K562 (cell line): ENCODE results near the gene BAIAP3. TPM values are rescaled to one million over a fixed set of nuclear protein-coding genes. Genes with fewer than 3 reads are reported as not detected.
A peak's percentile ranks its signal among the peaks of the same experiment; 100 is the strongest.

Experiments used
- ATAC-seq: fragments of 200-7000 bp; cut with Tn5 transposase; 3 replicates; pipeline ENCODE4 v1.9.1; 2020; ENCODE audit warnings: moderate library complexity
- BruUV-seq: library from RNA; stranded (reverse); fragments of 400-500 nt; replicated peaks from 2 replicates; lab custom pipeline; 2021; lab: Mats Ljungman, UMichigan
- CTCF ChIA-PET: fragments of 300-600 bp; formaldehyde crosslinking; extraction: SDS; loops from one replicate; lab custom pipeline; 2021; ENCODE audit warnings: low intra/inter-chr PET ratio; lab: Yijun Ruan, JAX
- POLR2A ChIA-PET: fragments of 300-600, 350-650 bp; sonication (Branson Sonifier 250); formaldehyde crosslinking; extraction: SDS; loops from one replicate; lab custom pipeline; 2021; ENCODE audit warnings: antibody characterized with exemption, inconsistent platforms; lab: Yijun Ruan, JAX
- DNase-seq, 4 experiments: peaks; one replicate each; pipeline versions ENCODE4 v3.0.0 to v3.0.0-alpha.2; 2011 to 2018; ENCODE audit warnings: low spot score in 3 of 4, mixed read lengths in 3 of 4; ENCODE audit errors: extremely low read depth in 1 of 4
- FAIRE-seq: peaks from 2 replicates; lab custom pipeline; 2011; peaks lifted over from hg19 to GRCh38; lab: Jason Lieb, UNC
- H2AFZ ChIP-seq: 2 replicates; pipeline ENCODE4 v1.6.0; 2011; ENCODE audit warnings: low read depth, low read length, control low read depth, inconsistent platforms
- H3K27ac ChIP-seq: fragments of 200-600 bp; 3 replicates; pipeline ENCODE4 v1.8.0; 2011; ENCODE audit warnings: low read depth, mild to moderate bottlenecking, control low read depth, inconsistent platforms, low read length, moderate library complexity, mixed read lengths; ENCODE audit errors: extremely low read depth
- H3K27me3 ChIP-seq, 2 experiments: fragments of 300-600 bp in 1 of 2; 2 replicates in 1 of 2; 3 replicates in 1 of 2; pipeline versions ENCODE4 v1.6.0 to v1.8.0; 2011; ENCODE audit warnings: inconsistent platforms in 2 of 2, low read length in 2 of 2, mild to moderate bottlenecking in 1 of 2, mixed read lengths in 1 of 2, moderate library complexity in 1 of 2; ENCODE audit not compliant: control insufficient read depth in 2 of 2, insufficient read depth in 2 of 2
- H3K36me3 ChIP-seq: fragments of 300-600 bp; 3 replicates; pipeline ENCODE4 v1.8.0; 2011; ENCODE audit warnings: mild to moderate bottlenecking, low read length, inconsistent platforms; ENCODE audit not compliant: control insufficient read depth, insufficient read depth
- H3K4me1 ChIP-seq, 2 experiments: fragments of 200-600 bp in 1 of 2; replicated peaks in 1 of 2; 2 replicates in 1 of 2; 3 replicates in 1 of 2; pipeline versions ENCODE4 v1.5.1 to v1.8.0; 2011; ENCODE audit warnings: inconsistent platforms in 2 of 2, low read length in 2 of 2, mild to moderate bottlenecking in 1 of 2, mixed read lengths in 1 of 2, moderate library complexity in 1 of 2; ENCODE audit not compliant: control insufficient read depth in 2 of 2, insufficient read depth in 2 of 2
- H3K4me2 ChIP-seq: 2 replicates; pipeline ENCODE4 v1.6.1; 2011; ENCODE audit warnings: low read length, control low read depth, inconsistent platforms, mixed read lengths; ENCODE audit not compliant: insufficient read depth
- H3K4me3 ChIP-seq: fragments of 200-600 bp; sonication (generic), shearing (Covaris generic); 2 replicates; pipeline ENCODE4 v1.5.1; 2016; ENCODE audit warnings: control low read depth, inconsistent platforms
- H3K79me2 ChIP-seq: fragments of 200-600 bp; 3 replicates; pipeline ENCODE4 v1.8.0; 2011; ENCODE audit warnings: low read length, inconsistent platforms; ENCODE audit not compliant: control insufficient read depth, insufficient read depth
- H3K9ac ChIP-seq, 2 experiments: 2 replicates each; pipeline versions ENCODE4 v1.6.0 to v1.6.1; 2011; ENCODE audit warnings: low read depth in 2 of 2, low read length in 2 of 2, control low read depth in 1 of 2, inconsistent platforms in 1 of 2, mild to moderate bottlenecking in 1 of 2, mixed read lengths in 1 of 2; ENCODE audit not compliant: insufficient read depth in 1 of 2
- H3K9me1 ChIP-seq: one replicate; pipeline ENCODE4 v1.6.0; 2011; ENCODE audit warnings: inconsistent platforms, mild to moderate bottlenecking, low read length, moderate library complexity; ENCODE audit not compliant: control insufficient read depth, insufficient read depth
- H3K9me3 ChIP-seq: replicated peaks from 2 replicates; pipeline ENCODE4 v1.5.1; 2011; ENCODE audit warnings: low read depth, low read length, inconsistent platforms; ENCODE audit not compliant: control insufficient read depth, insufficient read depth
- H4K20me1 ChIP-seq: replicated peaks from 2 replicates; pipeline ENCODE4 v1.6.1; 2011; ENCODE audit warnings: low read length, inconsistent platforms, mixed read lengths; ENCODE audit not compliant: control insufficient read depth, insufficient read depth
- GATAD2A ChIP-seq: fragments of 450-650 bp; IDR thresholded peaks from 2 replicates; pipeline ENCODE4 v1.6.1; 2017
- HOXB6 ChIP-seq: fragments of 250-450 bp; sonication (Bioruptor Pico); IDR thresholded peaks from 2 replicates; pipeline ENCODE4 v1.5.1; 2022; ENCODE audit warnings: mild to moderate bottlenecking, borderline replicate concordance
- MEF2A ChIP-seq: IDR thresholded peaks from 2 replicates; pipeline ENCODE4 v1.6.1; 2011; ENCODE audit warnings: low read depth, mild to moderate bottlenecking, low read length, moderate library complexity; ENCODE audit not compliant: control insufficient read depth
- MTA2 ChIP-seq: fragments of 450-650 bp; IDR thresholded peaks from 2 replicates; pipeline ENCODE4 v1.6.1; 2016; ENCODE audit warnings: low read depth
- NONO ChIP-seq, 2 experiments: fragments of 200-400 bp in 1 of 2; fragments of 450-650 bp in 1 of 2; formaldehyde crosslinking in 1 of 2; IDR thresholded peaks; 2 replicates each; pipeline ENCODE4 v1.6.1; 2017; ENCODE audit warnings: low read depth in 2 of 2, mild to moderate bottlenecking in 2 of 2, moderate library complexity in 2 of 2, low read length in 1 of 2
- PRDM10 ChIP-seq: fragments of 450-650 bp; IDR thresholded peaks from 2 replicates; pipeline ENCODE4 v1.6.1; 2018; ENCODE audit not compliant: partially characterized antibody
- RBM14 ChIP-seq: fragments of 200-400 bp; formaldehyde crosslinking; IDR thresholded peaks from 2 replicates; pipeline ENCODE4 v1.6.1; 2018; ENCODE audit warnings: low read depth, mild to moderate bottlenecking, low read length, moderate library complexity, borderline replicate concordance; ENCODE audit not compliant: insufficient read depth
- RBM39 ChIP-seq: fragments of 200-400 bp; formaldehyde crosslinking; optimal IDR thresholded peaks from 2 replicates; pipeline ENCODE3; 2018; ENCODE audit warnings: low read depth, low read length
- SAFB ChIP-seq: fragments of 200-400 bp; formaldehyde crosslinking; IDR thresholded peaks from 2 replicates; pipeline ENCODE4 v1.6.1; 2017; ENCODE audit warnings: low read depth, low read length, borderline replicate concordance
- SMARCA5 ChIP-seq: fragments of 450-650 bp; IDR thresholded peaks from 2 replicates; pipeline ENCODE4 v1.6.1; 2016
- THAP7 ChIP-seq: fragments of 250-450 bp; sonication (Bioruptor Pico); IDR thresholded peaks from 2 replicates; pipeline ENCODE4 v1.5.0; 2021
- ZBTB1 ChIP-seq: sonication (generic); formaldehyde crosslinking; IDR thresholded peaks from 2 replicates; pipeline ENCODE4 v1.8.1; 2023; ENCODE audit warnings: missing genetic modification reagents, low read depth, mild to moderate bottlenecking, borderline replicate concordance
- ZBTB8A ChIP-seq: fragments of 450-650 bp; IDR thresholded peaks from 2 replicates; pipeline ENCODE4 v1.6.1; 2018; ENCODE audit warnings: mild to moderate bottlenecking, moderate library complexity; ENCODE audit not compliant: partially characterized antibody
- ZNF696 ChIP-seq: fragments of 250-450 bp; sonication (Bioruptor Pico); conservative IDR thresholded peaks from 2 replicates; pipeline ENCODE4 v1.4.0; 2020; ENCODE audit warnings: mild to moderate bottlenecking, moderate library complexity
- ZNF76 ChIP-seq: fragments of 250-450 bp; sonication (Bioruptor Pico); IDR thresholded peaks from 2 replicates; pipeline ENCODE4 v1.4.0; 2020; ENCODE audit warnings: mild to moderate bottlenecking, moderate library complexity, borderline replicate concordance
- WGBS: fragments of 100-300 bp; shearing (Covaris generic); methylation state at CpG from one replicate; pipeline ENCODE4 v1.1.6; 2016; ENCODE audit warnings: low coverage, mixed read lengths; ENCODE audit not compliant: insufficient coverage; ENCODE audit errors: missing lambda C conversion rate; 5-methylcytosine and 5-hydroxymethylcytosine counted together
- in situ Hi-C: fragments of 300-500 bp; cut with MboI; formaldehyde crosslinking; loops from 4 replicates; pipeline ENCODE4 v1.15.0; 2018; ENCODE audit warnings: inconsistent platforms, mixed read lengths
- intact Hi-C: fragments of 100-400 bp; cut with micrococcal nuclease; formaldehyde crosslinking; loops from 2 replicates; pipeline ENCODE4 v1.14.2; 2022
- polyA plus RNA-seq, 8 experiments: library from polyadenylated mRNA; depleted of rRNA in 4 of 8; stranded (reverse) in 5 of 8; unstranded in 3 of 8; fragments of >200 nt; fragmentation: Nextera tagmentation in 2 of 8; fragmentation: Illumina TruSeq in 1 of 8; extraction: Ambion mirVana in 2 of 8; extraction: Trizol in 1 of 8; gene quantifications; 2 replicates each; pipeline versions ENCODE4 v1.2.1 to v1.2.3, GENCODE V29; 2011 to 2014; ENCODE audit warnings: inconsistent platforms in 1 of 8, missing spikeins in 1 of 8
- total RNA-seq, 7 experiments: library from RNA; depleted of rRNA in 6 of 7; stranded (reverse); fragments of >200 nt in 6 of 7; fragmentation: Illumina TruSeq in 2 of 7; extraction: Trizol in 2 of 7; gene quantifications; 2 replicates each; pipeline versions ENCODE4 v1.2.1 to v1.2.3, GENCODE V29; 2011 to 2021; ENCODE audit warnings: low replicate concordance in 1 of 7

BAIAP3 gene
- total and polyA plus RNA-seq, 9 of the 15 experiments (the other 6 are each of a cell fraction or from before 2014, with no cell fraction given) = 0.03 to 4.5 (median 0.57) TPM; not detected in 1

GRCh38 chr16:1351582-1352362, 18.3 kb downstream of the BAIAP3 start, which contains the start of the genes GNPTG and TSR3 (continued):
- TF ChIP-seq ZNF76 (CRISPR knock-in tag) (peak; percentile 30; the same call in 1 of the 2 replicates), NONO (IDR thresholded peaks at IDR 0.05; ENCODE audit: low read depth in 2 of 2, low read length in 1 of 2) (peak in 1 of 2 experiments; percentile 92; a peak in 3 of 4 replicates), MEF2A (peak; percentile 81)

DNA sequence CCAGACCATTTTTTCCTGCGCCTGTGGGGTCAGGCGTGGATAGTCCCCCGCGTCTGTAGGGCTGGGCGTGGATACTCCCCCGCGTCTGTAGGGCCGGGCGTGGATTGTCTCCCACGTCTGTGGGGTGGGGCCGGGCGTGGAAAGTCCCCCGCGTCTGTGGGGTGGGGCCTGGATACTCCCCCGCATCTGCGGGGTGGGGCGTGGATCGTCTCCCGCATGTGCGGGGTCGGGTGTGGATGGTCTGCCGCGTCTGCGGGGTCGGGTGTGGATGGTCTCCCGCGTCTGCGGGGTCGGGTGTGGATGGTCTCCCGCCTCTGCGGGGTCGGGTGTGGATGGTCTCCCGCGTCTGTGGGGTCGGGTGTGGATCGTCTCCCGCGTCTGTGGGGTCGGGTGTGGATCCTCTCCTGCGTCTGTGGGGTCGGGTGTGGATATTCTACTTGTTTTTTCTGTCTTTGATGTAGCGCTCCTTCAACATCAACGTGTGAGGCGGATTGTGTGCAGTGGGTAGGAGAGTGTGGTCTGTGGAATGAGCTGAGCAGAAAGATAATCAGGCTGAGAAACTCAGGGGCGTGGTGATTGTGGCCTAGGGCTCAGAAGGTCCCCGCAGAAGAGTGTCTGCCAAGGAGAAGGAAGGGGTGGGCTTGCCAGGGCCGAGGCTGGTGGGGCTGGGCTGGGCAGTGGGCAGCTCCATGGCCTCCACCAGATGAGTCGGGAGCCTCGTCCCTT, 21.5 kb downstream of the BAIAP3 start:
- no peaks in the 10 kb centered on the region for H3K9me3 ChIP-seq
- H3K36me3 ChIP-seq = peaks cover 8% of the 10 kb centered on the region; the same call in 1 of the 3 replicates
- no peaks in the 10 kb centered on the region for H3K9me1 ChIP-seq
- H2AFZ ChIP-seq = no peak overlapping the region
- no TSS peak for BruUV-seq
- in situ Hi-C loops (no loop called here), intact Hi-C loops (no loop called here)
- H3K27me3 ChIP-seq = no peaks in the 10 kb centered on the region
- ChIA-PET POLR2A (interaction anchor here (0.9 to 1.2 kb wide), 2 partner anchors 9 to 24 kb away, joined by 3 read pairs; no protein-coding TSS in a partner anchor), CTCF (no interaction called here)
- DNase-seq = peak in 2 of 4 experiments; percentile 51 to 59
- peaks cover 4 to 73% of the 10 kb centered on the region in 2 experiments; a peak in 3 of 5 replicates for H3K4me1 ChIP-seq
- H3K4me2 ChIP-seq = no peak overlapping the region
- WGBS = 43% methylated on average over 23 of the region's 49 CpGs
- FAIRE-seq = no peak
- no peak overlapping the region for H3K27ac ChIP-seq
- no peak for ATAC-seq
- peaks cover 4% of the 10 kb centered on the region for H4K20me1 ChIP-seq
- peaks cover 49% of the 10 kb centered on the region for H3K79me2 ChIP-seq
- H3K4me3 ChIP-seq = no peak overlapping the region
- peak overlapping the region in 1 of 2 experiments; percentile 78; a peak in 2 of 4 replicates for H3K9ac ChIP-seq
- TF ChIP-seq ZBTB8A = no peak
- no peak for TF ChIP-seq ZNF696 (CRISPR knock-in tag)
- TF ChIP-seq RBM14 = no peak
- no peak for TF ChIP-seq THAP7
- TF ChIP-seq PRDM10 = no peak
- TF ChIP-seq RBM39 = no peak
- TF ChIP-seq SAFB = peak; percentile 85
- no peak for TF ChIP-seq SMARCA5
- TF ChIP-seq HOXB6 (CRISPR knock-in tag) = no peak
- TF ChIP-seq GATAD2A = no peak
- no peak for TF ChIP-seq ZBTB1
- no peak for TF ChIP-seq MTA2
